ENCODE results near the gene CARD8.

CARD8 gene

DNA sequence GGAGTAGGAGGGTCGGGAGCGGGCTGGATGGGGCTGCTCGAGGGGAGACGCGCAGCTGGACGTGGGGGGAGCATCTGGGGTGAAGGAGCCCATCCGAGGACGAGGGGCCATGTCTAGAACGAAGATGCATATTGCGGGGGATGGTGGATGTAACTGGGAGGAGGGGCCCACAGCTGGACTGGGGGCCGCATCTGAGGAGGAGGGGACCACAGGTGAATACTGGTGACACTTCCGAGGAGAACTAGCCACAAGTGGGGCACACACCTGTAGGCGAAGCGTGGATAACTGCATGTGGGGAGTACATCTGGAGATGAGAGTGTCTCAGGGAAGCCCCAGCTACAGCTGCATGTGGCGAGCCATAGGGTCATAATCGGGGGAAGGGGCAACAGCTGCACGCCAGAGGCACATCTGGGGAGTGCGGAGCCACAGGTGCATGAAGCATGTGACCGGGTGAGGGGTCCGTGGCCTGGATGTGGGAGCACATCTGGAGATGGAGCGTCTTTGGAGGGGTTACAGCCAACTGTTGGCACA lies 84.8 kb downstream of the CARD8 start:
- DNase-seq (ENCODE audit: low read depth): no peak

DNA sequence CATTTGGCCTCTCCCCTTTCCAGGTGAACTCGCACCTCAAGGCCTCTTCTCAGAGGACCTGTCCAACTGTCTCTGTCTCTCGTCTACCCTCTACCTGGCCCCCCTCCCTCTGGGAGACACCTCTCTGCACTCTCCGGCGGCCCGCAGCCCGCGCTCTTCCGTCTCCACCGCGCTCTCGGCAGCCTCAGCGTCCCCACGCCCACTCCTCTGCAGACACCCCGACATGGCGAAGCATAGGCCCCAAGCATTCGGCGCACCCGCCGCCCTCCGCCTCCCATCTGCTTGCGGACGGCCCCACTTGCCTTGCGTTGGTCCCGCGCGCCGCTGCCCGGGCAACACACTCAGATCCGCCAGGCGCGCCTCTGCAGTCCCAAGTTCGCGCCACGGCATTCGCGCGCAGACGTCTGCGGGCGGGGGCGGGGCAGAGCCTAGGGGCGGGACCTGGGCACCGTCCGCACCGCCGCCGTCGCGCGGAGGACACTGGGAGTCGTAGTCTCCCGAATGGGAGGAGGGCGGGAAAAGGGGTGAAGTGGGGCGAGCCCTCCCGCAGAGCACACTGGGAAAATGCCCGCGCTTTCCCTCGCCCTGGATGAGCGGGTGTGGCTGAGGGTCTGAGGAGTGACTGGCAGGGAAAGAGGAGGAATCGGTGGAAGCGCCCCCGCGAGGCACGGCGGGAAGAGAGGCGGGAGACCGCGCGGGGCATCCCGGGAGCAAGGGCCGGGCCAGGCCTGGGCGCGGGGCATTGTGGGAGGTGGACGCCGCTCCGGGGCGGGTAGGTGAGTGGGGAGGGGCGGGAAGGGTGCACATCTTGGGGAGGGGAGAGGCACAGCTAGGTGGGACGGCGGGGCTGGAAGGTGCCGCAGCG lies 85.5 kb downstream of the CARD8 start, which contains the start of the genes LIG1 and ZSWIM9:
LIG1 (minus strand) TSS at position 406 of the 865 bp plus-strand sequence. CDS start 4,778 bp downstream, outside the sequence.
ZSWIM9 (plus strand) TSS at position 742 of the 865 bp plus-strand sequence. CDS start 1,123 bp downstream, outside the sequence.
- peak; percentile 90 for DNase-seq (ENCODE audit: low read depth)

DNA sequence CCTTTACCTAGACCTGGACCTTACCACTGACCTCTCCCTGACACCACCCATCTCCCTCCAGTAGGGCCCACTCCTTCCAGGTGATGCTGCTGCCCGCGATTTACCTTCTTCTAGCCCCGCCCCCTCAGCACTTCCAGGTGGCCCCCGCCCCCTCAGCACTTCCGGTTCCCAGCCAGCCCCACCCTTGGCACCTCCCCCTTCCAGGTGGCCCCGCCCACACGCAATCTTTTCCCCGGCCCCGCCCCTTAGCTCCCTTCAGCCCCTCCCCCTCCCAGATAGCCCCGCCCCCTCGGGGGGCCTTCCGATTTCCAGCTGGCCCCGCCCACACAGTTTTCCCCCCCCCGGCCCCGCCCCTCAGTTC lies 86.2 kb downstream of the CARD8 start:
- DNase-seq (ENCODE audit: low read depth): peak; percentile 85

- DNase-seq (ENCODE audit: low read depth): no peak
Observed at GRCh38 chr19:48168689-48169088, 87.0 kb downstream of the CARD8 start.

- no peak for DNase-seq (ENCODE audit: low read depth)
Observed at GRCh38 chr19:48158210-48158790, 97.4 kb downstream of the CARD8 start.
